Dendritic cell treated with granulocyte-macrophage colony-stimulating factor and Interleukin-4, amounts not matched to agents 40 ng/mL and 50 ng/mL, for 4 days (primary cell): ENCODE results near the gene RIT1.

ENCODE experiments used
- H3K27ac Mint-ChIP-seq: one replicate; pipeline ENCODE4 v1.8.0; 2022; ENCODE audit warnings: mild to moderate bottlenecking, mixed read lengths
- H3K27me3 Mint-ChIP-seq: one replicate; pipeline ENCODE4 v1.8.0; 2022; ENCODE audit warnings: mild to moderate bottlenecking, mixed read lengths
- H3K36me3 Mint-ChIP-seq: one replicate; pipeline ENCODE4 v1.8.0; 2022; ENCODE audit warnings: low read depth, mixed read lengths
- H3K4me1 Mint-ChIP-seq: one replicate; pipeline ENCODE4 v1.8.0; 2022; ENCODE audit warnings: low read depth, mixed read lengths
- H3K4me3 Mint-ChIP-seq: one replicate; pipeline ENCODE4 v1.8.0; 2022; ENCODE audit warnings: mild to moderate bottlenecking, moderate library complexity, mixed read lengths
- H3K9me3 Mint-ChIP-seq: one replicate; pipeline ENCODE4 v1.8.0; 2022; ENCODE audit warnings: mixed read lengths
- intact Hi-C: fragments of 100-400 bp; cut with micrococcal nuclease; formaldehyde crosslinking; loops from one replicate; pipeline ENCODE4 v1.15.0; 2022

RIT1 gene, protein sequence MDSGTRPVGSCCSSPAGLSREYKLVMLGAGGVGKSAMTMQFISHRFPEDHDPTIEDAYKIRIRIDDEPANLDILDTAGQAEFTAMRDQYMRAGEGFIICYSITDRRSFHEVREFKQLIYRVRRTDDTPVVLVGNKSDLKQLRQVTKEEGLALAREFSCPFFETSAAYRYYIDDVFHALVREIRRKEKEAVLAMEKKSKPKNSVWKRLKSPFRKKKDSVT

DNA sequence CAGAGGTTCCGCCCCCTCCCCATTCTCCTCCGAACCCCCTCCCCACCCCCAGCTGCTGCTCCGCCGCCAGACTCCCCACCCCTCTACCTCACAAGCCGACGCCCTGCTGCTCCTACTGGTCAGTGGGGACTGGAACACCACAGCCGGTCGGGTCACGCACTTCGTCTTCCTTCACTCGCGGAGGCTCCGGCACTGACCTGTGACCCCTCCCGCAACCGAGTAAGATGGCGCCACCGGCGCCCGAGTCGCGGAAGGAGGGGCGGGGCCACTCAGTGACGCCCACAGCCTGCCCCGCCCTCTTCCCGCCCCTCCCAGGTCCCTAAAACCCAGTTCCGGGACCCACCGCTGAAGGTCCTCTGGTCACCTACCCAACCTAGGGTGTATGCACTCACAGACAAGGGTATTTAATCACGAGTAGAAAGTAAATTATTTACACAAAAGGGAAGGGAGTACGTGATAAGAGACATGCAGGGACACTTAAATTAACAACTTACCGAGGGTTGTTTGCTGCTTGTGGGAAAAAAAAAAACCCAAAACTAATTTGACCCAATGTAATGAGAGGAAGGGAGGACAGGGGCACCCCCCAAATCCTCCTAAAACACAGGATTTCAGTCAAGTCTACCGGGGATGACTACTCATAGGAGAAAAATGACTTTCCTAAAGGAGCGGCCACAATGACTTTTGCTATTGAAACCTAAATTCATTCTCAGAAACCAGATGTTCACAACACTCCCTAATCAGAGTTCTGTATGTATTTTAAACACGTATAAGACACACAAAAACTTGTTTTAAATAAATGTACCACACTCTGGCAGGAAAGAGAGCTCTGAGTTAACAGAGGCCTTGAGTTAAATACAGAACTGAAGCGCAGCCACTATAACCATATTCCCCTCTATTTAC, at the start of gene RIT1:
Gene RIT1, minus strand, starts transcription at position 194 of the 900 bp plus-strand sequence. CDS start 588 bp downstream, outside the sequence.
- intact Hi-C loops, result loop anchor here (2.0 kb wide), 1 partner anchor 53 kb away; the partner anchor contains the start of gene SYT11
- Mint-ChIP-seq H3K9me3 (no peaks in the 10 kb centered on the region), H3K4me3 (peak within 1 kb of the TSS; percentile 98), H3K27me3 (no peaks in the 10 kb centered on the region), H3K4me1 (peaks cover 15% of the 10 kb centered on the region), H3K36me3 (peaks cover 49% of the 10 kb centered on the region), H3K27ac (peak within 1 kb of the TSS; percentile 98)

DNA sequence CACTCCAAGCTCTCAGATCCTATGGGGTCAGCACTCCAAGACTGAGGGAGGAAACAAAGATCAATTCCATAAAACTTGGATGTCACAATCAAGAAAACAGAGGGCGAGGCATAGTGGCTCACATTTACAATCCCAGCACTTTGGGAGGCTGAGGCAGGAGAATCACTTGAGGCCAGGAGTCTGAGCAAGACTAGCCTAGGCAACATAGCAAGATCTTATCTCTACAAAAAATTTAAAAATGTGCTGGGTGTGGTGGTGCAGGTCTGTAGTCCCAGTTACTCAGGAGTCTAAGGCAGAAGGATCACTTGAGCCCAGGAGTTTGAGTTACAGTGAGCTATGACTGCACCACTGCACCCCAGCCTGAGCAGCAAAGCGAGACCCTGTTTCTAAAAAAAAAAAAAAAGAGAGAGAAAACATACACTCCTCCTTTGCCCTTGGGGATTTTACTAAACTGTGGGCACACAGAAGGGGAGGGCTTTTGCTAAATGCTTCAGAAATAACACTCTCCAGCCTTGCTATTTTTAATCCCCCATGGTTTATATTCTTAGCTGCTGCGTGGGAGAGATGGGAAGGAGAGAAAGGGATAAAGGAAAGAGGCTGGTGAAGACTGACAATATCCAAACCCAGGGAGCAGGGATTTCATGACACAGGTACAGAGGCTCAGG, 49.1 kb upstream of the RIT1 start:
- Mint-ChIP-seq H3K27ac (peak overlapping the region; percentile 64), H3K27me3 (no peaks in the 10 kb centered on the region), H3K36me3 (peaks cover 98% of the 10 kb centered on the region), H3K4me3 (no peak overlapping the region), H3K4me1 (peaks cover 51% of the 10 kb centered on the region), H3K9me3 (no peaks in the 10 kb centered on the region)
- intact Hi-C loops, result no loop called here

DNA sequence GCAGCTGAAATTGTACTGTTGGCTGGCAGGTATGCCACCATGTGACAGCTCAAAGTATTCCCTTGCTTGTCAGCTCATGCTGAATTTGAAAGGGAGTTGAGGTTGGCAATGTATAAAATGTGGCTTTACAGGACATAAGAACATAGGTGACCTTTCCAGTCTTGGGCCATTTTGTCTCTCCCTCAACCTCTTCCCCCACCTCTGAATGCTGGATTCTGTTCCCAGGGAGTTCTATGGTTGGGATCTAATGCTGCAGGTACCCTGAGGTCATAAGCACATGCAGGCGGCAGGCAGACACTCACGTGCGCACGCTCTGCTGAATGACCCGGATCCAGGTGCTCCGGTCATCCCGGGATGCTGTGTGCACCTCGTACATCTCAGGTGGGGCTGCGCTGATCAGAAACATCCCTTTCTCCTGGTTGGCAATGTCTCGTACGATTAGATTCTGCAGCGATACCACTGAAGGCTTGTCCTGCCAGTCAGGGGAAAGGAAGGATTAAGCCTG, 46.3 kb upstream of the RIT1 start:
- Mint-ChIP-seq H3K36me3 (peaks cover 100% of the 10 kb centered on the region), H3K27me3 (no peaks in the 10 kb centered on the region), H3K4me3 (no peak overlapping the region), H3K4me1 (peaks cover 41% of the 10 kb centered on the region), H3K9me3 (no peaks in the 10 kb centered on the region), H3K27ac (no peak overlapping the region)
- intact Hi-C loops, result no loop called here

DNA sequence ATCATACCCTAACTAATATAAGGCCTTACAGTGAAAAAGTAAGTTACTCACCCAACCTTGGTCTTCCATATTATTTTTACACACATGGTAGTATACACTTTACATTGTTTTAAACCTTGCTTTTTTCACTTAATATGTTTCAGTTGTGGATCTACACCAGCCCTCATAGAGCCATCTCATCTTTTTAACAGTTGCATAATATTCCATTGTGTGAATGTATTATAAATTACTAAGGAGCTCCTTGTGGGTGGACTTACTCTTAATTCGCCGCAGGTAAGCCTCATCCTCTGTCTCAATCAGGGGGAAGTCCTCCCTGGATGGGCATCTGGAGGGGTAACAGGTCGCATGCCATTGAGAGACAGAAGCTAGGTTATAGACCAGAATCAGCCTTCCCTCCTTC, 43.5 kb upstream of the RIT1 start:
- H3K27ac Mint-ChIP-seq, result peak overlapping the region; percentile 64
- H3K4me1 Mint-ChIP-seq, result peaks cover 40% of the 10 kb centered on the region
- intact Hi-C loops, result no loop called here
- H3K4me3 Mint-ChIP-seq, result no peak overlapping the region
- H3K36me3 Mint-ChIP-seq, result peaks cover 100% of the 10 kb centered on the region
- no peaks in the 10 kb centered on the region for H3K9me3 Mint-ChIP-seq
- H3K27me3 Mint-ChIP-seq, result no peaks in the 10 kb centered on the region

DNA sequence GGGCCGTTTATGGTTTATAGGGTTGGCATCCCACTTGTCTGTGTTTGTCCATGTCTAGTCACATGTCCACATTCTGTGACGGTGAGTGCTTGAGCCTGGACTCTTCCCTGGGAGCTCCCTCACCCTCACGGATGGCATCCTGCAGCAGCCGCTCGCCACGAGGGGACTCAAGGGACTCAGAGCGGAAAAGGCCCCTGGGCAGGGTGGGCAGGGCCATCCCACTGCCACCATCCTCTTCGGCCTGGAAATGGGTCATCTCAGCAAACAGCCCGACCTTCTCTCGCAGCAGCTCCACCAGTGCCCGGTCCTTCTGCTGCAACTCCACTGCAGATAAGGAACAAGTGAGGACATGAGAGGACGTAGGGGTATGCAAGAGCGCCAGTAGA, 41.3 kb upstream of the RIT1 start:
- H3K9me3 Mint-ChIP-seq, result no peaks in the 10 kb centered on the region
- peaks cover 100% of the 10 kb centered on the region for H3K36me3 Mint-ChIP-seq
- peak overlapping the region; percentile 71 for H3K27ac Mint-ChIP-seq
- intact Hi-C loops, result no loop called here
- no peak overlapping the region for H3K4me3 Mint-ChIP-seq
- peaks cover 50% of the 10 kb centered on the region for H3K4me1 Mint-ChIP-seq
- no peaks in the 10 kb centered on the region for H3K27me3 Mint-ChIP-seq

DNA sequence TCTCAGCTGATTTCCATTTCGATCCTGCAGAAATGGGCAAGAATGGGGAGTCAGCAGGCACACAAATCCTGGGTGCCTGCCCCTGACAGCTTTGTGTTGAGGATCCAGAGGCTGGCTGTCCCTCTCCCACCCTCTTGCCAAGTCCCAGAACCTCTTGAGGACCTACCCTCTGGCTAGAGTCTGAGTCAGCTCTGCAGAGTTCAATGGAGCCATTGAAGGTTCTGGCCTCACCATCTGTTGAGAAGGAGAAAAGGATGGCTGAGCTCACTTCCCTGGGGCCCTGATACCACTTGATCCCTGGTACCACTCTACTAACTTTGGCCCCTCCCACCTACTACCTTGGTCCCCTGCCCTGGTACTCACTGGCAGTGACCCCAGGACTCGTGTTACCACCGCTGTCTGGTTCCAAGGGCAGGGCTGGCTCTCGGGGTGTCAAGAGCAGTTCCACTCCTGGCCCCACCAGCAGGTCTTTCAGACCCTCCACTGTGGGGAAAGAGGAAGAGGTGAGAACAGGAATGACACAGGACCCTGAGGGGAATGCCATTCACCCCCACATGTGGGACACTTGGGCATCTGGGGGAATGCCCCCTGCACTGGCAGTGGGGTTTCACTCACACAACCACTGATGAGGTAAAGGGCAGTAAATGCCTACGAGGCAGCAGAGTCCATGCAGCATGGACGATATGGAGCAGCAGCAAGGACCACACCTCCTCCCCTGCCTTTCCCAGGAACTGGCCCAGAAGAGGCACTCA, 40.8 kb upstream of the RIT1 start:
- intact Hi-C loops, result no loop called here
- Mint-ChIP-seq H3K36me3 (peaks cover 100% of the 10 kb centered on the region), H3K4me1 (peaks cover 54% of the 10 kb centered on the region), H3K4me3 (no peak overlapping the region), H3K27me3 (no peaks in the 10 kb centered on the region), H3K27ac (peak overlapping the region; percentile 71), H3K9me3 (no peaks in the 10 kb centered on the region)

DNA sequence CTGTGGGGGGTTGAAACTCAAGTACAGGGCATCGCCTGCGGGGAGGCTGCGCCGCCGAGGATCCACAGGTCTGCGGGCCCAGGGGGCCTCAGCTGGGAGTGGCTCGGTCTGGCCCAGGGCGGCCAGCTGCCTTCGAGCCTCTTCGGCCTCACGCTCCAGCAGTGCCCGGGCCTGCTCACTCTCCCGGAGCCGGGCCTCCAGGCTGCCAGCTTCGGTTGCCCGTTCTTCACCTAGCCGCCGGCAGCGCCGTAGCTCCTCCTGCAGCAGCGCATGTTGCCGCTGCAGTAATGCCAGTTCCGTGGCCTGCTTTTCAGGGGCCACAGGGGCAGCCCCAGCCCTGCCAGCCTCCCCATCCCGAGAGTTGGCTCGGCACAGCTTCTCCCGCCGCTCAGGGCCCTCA, 39.7 kb upstream of the RIT1 start:
- peak overlapping the region; percentile 71 for H3K27ac Mint-ChIP-seq
- no peaks in the 10 kb centered on the region for H3K9me3 Mint-ChIP-seq
- no peaks in the 10 kb centered on the region for H3K27me3 Mint-ChIP-seq
- no peak overlapping the region for H3K4me3 Mint-ChIP-seq
- H3K36me3 Mint-ChIP-seq, result peaks cover 100% of the 10 kb centered on the region
- H3K4me1 Mint-ChIP-seq, result peaks cover 65% of the 10 kb centered on the region
- intact Hi-C loops, result no loop called here

DNA sequence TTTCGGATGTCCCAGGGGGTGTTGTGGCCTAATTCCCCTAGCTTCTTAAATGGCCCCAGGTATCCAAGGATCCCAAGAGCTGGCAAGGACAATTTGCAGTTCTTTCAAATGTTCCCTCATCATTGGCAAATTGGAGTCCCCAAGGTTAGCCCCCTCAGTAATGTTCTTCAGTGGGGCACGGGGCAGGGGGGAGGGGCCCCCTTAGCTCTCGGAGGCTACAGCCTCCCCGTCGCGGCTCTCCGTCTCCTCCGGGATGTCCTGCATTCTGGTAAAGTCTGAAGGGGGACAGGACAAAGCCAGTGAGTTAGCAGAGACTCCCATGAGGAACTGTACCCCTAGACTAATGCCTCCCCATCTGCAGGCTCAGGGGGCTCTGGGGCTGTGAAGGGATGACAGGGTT, 36.6 kb upstream of the RIT1 start:
- Mint-ChIP-seq H3K27ac (peak overlapping the region; percentile 87), H3K27me3 (no peaks in the 10 kb centered on the region), H3K4me1 (peaks cover 88% of the 10 kb centered on the region), H3K9me3 (no peaks in the 10 kb centered on the region), H3K36me3 (peaks cover 89% of the 10 kb centered on the region), H3K4me3 (no peak overlapping the region)
- intact Hi-C loops, result no loop called here

DNA sequence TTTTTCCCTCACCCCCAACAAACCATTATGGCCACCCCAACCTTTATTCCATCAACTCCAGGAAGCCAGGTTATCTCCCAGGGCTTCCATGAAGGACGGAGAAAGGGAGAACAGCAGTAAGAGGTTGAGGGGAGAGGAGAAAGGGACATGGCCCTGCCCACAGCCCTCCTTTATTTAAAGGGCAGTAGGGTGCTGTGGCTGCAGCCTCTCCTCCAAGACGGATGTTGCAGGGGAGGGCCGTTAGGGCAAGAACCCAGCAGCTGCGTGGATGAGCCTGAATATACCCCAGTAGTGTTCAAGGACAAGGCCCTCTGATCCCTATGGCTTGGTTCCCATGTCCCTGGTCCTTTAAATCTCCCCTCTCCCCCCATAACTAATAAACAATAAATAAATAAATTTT, 36.1 kb upstream of the RIT1 start:
- Mint-ChIP-seq H3K36me3 (peaks cover 85% of the 10 kb centered on the region), H3K27me3 (no peaks in the 10 kb centered on the region), H3K9me3 (no peaks in the 10 kb centered on the region), H3K4me3 (no peak overlapping the region), H3K4me1 (peaks cover 89% of the 10 kb centered on the region), H3K27ac (peak overlapping the region; percentile 87)
- intact Hi-C loops, result no loop called here

DNA sequence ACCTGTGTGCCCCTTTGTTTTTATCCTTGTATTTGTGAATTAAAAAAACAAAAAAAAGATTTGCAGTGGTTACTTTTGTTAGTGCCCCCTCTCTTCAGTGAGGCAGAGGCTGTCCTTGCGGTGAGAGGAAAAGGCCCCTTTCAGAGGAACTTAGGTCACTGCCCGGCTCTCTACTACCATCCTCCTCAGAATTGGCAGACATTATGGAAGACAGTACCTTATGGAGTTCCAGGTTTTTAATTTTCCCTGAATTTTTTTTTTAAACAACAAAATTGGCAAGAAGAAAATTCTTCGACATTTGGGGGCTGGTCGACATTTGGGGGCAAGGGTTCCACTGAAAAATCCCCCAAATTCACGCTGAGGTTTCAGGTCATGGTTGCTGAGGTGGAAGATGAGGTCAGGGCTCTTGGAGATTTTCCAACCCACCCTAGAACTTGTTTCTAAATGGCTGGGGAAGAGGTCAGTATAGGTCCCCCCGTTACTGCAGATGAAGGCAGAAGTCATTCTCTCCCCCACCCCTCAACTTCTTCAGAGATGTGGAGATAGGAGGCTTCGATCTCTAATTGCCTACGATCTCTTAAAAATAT, 35.6 kb upstream of the RIT1 start:
- Mint-ChIP-seq H3K9me3 (no peaks in the 10 kb centered on the region), H3K27ac (peak overlapping the region; percentile 87), H3K27me3 (no peaks in the 10 kb centered on the region), H3K4me1 (peaks cover 89% of the 10 kb centered on the region), H3K36me3 (peaks cover 79% of the 10 kb centered on the region), H3K4me3 (no peak overlapping the region)
- intact Hi-C loops, result no loop called here

DNA sequence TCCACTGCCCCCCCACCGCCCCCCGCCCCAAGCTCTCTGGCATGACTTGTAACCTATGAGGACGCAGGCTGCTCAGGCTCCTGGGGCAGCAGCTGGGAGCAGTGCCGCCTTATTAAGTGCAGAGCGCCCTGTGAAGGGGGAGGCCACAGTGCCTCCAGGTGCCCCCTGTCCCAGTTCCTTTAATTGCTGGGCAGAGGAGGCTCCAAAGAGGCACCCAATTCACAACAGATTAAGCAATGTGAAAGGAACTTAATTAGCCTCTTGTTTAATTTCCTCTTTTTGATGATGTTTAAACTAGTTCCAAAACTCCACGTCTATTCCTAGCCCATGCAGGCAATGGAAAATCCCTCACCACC, 33.3 kb upstream of the RIT1 start:
- H3K27me3 Mint-ChIP-seq, result no peaks in the 10 kb centered on the region
- no peak overlapping the region for H3K4me3 Mint-ChIP-seq
- H3K9me3 Mint-ChIP-seq, result no peaks in the 10 kb centered on the region
- intact Hi-C loops, result loop anchor here (5.0 kb wide), 1 partner anchor 33 kb away; the partner anchor contains the start of gene ARHGEF2
- H3K36me3 Mint-ChIP-seq, result peaks cover 56% of the 10 kb centered on the region
- H3K4me1 Mint-ChIP-seq, result peaks cover 91% of the 10 kb centered on the region
- H3K27ac Mint-ChIP-seq, result peak overlapping the region; percentile 87

DNA sequence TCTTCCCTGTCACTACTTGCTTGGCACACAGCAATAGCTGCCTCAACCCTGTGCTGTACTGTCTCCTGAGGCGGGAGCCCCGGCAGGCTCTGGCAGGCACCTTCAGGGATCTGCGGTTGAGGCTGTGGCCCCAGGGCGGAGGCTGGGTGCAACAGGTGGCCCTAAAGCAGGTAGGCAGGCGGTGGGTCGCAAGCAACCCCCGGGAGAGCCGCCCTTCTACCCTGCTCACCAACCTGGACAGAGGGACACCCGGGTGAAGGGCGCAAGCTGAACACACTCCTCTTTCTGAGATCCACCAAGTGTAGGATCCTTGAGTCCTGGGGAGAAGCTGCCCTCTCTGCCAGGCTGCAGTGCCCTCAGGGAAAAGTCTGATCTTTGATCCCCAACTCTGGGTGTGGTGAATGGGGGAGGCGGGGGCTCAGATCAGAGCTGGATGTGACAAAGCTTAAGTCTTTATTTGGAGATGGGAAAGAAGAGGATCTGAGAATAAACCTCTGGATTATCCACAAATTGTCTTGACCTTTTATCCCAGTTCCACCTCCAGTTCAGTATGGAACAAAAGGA, 31.5 kb upstream of the RIT1 start:
- Mint-ChIP-seq H3K9me3 (no peaks in the 10 kb centered on the region), H3K4me3 (no peak overlapping the region), H3K27me3 (no peaks in the 10 kb centered on the region), H3K36me3 (peaks cover 38% of the 10 kb centered on the region), H3K27ac (peak overlapping the region; percentile 81), H3K4me1 (peaks cover 81% of the 10 kb centered on the region)
- intact Hi-C loops, result loop anchor here (5.0 kb wide), 1 partner anchor 35 kb away; the partner anchor contains the start of gene ARHGEF2
